HG02981 (cell line): ENCODE data around the gene F12.
"Not testable (repeated sequence)": the region's sequence is repeated elsewhere in the genome, so short reads cannot be mapped to it uniquely, and the experiment has no call there.

Source experiments
- ATAC-seq: cut with Tn5 transposase; IDR thresholded peaks from one replicate; pipeline ENCODE4 v1.9.1; 2021; ENCODE audit warnings: mild to moderate bottlenecking, moderate library complexity; ENCODE audit not compliant: unreplicated experiment

F12 gene

DNA sequence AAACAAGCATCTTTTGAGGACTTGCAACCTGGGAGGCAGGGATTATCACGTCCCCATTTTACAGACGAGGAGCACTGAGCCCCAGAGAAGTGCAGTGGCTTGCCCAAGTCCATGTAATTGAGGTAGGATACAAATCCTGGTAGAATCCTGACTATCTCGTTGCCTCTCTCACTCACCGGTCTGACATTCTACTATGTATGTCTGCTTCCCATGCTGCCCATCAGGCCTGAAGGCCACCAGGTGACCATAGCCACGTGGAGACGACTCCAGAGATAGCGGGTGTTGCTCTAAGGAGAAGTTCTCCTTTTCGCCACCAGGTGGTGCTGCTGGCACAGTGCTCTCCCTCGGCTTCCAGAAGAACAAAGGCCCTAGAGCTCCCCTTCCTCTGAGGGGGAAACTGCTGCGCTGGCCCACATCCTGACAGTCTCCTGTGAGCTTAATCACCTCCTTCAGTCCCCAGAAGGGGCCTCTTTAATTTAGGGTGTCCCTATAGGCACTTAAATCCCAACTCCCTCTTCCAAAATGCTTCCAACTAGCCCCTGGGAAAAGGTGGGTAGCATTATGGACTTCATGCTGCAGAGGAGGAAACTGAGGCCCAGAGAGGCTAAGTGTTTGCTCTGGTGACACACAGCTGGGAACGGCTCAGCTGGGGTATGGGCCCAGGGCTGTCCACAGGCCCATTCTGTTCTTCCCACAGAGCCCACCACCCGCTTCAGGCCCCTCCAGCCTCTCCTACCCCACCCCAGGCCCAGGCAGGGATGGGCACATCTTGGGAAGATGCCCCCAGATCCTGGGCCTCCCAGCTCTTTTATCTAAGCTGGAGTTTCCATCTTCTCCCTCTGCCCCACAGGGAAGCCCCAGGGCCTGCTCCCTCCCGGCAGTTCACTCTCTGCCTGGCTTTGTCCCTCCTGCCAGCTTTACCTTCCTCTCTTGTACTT lies 18.7 kb downstream of the F12 start:
- peak; percentile 68 for ATAC-seq

DNA sequence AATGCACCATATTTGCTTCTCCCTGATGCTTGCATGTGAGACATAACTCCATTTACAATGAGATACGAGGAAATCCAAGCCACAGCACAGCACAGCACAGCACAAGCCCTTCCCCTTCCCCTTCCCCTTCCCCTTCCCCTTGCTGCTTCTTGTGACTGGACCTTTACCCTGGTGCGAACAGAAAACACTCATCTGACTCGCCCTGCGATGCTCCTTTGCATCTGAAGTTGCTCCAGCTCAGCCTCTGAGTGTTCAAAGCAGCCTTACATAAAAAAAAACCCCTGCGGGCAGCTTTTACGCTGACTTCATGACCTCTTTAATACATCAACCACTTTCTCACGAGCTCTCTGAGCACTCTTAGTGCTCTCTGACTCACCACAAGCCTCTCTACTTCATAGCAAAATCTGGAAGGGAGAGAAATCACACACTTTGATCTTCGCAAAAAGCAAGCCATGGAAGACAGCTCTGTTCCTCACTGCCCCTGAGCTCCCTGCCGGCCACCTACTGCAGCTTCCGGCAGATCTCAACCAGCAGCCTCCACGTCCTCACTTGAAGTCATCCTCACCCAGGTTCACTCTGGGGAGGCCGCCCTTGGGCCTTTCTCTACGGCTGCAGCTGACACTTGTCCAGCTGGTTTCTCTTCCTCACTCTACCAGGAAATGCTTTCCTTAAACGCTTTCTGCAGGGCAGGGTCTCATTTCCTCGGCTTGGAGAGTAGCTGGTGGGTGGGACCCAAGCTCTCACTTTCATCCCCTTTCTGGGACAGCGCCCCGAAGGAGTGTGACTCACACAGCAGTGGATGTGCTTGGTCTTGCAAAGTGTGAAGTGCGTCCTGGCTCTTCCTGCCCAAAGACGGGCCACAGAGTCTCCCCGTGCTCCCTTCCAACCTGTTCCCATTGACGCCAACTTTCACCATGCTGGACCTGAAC lies 19.9 kb downstream of the F12 start:
- ATAC-seq: peak; percentile 36

DNA sequence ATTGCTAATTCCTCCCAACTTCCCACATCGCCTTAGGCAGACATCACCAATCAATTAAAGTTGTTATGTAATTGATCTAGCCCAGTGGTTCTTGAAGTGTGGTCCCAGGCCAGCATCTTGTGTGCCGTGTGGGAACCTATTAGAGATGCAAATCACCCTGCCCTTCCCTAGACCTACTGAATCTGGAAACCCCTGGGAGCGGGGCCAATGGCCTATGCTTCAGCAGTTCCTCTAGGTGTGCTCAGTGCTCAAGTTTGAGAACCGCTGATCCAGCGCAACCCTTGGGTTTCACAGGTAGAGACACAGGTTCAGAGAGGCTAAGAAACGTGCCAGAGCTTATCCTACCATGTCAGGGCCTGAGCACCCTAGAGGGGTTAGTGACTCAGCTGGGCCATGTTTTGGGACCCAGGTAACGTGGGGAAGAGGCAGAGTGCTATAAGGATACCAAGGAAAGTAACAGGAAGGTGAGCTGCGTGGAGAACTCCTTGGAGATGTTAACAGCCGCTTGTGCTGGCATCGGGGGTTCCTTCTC lies 20.8 kb downstream of the F12 start:
- ATAC-seq: no peak

DNA sequence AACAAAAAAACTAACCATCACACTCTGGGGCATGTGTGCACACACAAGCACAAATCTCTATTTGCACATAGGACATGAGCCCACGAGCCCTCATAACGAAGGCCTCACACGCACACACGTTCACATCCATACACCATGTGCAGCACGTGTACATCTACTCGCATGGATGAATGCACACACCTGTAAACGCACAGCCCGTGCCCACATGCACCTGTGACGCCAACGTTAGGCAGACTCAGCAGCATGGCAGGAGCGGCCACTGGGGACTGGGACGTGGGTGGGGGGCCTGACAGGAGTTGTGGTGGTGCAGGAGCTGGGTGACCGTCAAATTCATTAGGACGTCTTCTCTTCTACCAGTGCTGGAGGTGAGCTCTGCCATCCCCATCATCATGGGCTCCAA lies 22.0 kb downstream of the F12 start:
- ATAC-seq: no peak

DNA sequence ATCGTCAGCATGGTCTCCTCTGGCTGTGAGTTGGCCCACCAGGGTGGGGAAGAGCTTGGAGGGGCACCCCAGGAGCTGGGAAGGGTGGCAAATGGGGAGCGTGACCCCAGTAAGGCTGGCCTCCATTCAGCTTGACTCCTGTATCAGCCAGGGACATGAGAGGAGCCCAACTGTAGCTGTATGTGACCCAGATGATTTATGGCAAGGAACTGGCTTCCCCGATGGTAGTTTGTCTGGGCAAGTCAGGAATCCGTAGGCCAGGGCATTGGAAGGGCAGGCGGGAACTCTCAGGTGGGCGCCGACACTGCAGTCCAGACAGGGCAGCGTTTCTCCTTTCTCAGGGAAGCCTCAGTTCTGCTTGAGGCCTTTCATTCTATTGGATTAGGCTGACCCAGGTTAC lies 22.8 kb downstream of the F12 start:
- ATAC-seq: no peak

DNA sequence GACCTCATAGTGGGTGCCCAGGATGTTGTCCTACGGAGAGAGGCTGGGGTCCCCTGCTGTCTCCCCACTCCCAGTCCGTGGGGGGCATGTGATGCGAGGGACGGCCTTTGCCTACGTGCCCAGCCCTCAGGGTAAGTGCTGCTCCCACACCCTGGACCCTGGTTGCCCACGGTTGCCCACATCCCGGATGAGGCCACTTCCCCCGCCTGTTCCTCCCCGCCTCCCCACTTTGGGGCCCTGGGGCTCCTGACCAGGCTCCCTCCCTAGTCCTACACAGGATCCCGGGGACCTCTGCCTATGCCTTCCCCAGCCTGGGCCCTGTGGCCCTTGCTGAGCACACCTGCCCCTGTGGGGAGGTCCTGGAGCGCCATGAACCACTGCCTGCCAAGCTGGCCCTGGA lies 23.6 kb downstream of the F12 start:
- no peak for ATAC-seq

DNA sequence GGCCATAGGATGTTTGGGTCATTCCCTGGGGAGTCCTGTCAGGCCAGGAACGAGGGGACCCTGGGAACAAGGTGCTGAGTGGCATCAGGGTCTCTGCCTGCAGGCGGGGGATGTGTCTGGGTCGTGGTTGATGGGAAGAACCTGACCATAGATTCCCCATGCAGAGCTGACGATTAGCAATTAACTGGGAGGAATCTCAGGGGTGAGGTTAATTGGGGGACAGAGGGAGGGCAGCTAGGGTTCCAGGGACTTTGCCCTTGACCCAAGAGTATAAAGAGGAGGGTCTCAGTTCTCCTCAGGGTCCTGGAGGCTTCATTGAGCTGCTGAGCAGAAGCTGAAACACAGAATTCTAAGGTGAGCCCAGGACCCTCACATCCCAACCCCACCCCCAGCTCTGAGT lies 25.2 kb downstream of the F12 start, which contains the start of gene SLC34A1:
TSS of gene SLC34A1 (plus strand) at position 301 of the 400 bp plus-strand sequence. CDS start 1,308 bp downstream, outside the sequence.
- ATAC-seq: no peak

DNA sequence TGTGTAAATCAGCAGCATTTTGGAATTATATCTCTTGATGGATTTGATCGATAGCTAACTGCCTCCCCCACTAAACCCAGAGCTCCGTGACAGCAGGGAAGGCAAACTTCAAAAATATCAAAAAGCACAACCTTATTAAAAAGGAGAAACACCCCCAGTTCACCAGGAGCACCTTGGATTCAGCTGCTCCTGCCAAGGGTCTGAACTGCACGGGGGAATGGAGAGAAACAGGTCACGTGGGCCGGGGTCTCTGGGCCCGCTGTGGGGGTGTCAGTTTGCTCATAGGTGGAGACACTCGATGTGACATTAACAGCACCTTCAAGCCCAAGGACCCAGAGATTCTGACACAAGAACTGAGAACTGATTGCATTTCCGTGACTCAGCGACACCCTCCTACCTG lies 26.2 kb downstream of the F12 start:
- ATAC-seq: no peak

DNA sequence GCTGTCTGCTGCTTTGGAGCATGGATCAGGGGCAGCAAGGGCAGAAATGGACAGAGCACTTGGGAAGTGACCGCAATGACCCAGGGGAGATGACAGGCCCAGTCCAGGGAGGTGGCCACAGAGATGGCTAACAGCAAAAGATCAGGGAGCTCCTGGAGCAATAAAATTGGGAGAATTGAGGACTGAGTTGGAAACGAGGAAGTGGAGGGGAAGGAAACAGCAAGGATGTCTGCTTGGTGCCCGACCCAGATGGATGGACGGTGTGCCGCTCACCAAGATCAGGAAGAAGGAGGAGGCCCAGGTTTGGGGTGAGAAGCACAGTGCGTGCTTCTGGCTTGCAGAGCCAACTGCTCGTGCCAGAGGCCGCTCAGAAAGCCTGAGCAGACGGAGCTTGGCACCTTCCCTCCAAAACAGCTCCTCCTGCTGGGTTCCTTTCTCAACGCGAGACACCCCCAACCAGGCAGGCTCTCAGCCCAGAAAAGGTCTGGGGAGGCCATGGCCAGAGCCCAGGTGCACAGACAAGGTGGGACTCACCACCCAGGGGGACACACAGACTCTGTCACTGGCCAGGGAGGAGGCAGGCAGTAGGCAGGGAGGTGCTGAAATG lies 26.8 kb downstream of the F12 start:
- ATAC-seq: no peak

DNA sequence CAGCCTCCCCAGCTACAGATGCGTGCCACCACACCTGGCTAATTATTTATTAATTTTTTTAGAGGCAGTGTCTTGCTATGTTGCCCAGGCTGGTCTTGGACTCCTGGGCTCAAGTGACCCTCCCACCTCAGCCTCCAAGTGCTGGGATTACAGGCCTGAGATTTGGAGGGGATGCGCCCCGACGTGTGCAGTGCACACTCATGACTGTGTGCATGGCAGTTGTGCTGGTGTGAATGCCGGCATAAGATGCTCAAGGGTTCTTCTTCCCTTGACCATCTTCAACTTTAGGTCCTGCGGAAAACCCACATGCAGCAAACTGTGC lies 28.6 kb downstream of the F12 start:
- no peak for ATAC-seq

DNA sequence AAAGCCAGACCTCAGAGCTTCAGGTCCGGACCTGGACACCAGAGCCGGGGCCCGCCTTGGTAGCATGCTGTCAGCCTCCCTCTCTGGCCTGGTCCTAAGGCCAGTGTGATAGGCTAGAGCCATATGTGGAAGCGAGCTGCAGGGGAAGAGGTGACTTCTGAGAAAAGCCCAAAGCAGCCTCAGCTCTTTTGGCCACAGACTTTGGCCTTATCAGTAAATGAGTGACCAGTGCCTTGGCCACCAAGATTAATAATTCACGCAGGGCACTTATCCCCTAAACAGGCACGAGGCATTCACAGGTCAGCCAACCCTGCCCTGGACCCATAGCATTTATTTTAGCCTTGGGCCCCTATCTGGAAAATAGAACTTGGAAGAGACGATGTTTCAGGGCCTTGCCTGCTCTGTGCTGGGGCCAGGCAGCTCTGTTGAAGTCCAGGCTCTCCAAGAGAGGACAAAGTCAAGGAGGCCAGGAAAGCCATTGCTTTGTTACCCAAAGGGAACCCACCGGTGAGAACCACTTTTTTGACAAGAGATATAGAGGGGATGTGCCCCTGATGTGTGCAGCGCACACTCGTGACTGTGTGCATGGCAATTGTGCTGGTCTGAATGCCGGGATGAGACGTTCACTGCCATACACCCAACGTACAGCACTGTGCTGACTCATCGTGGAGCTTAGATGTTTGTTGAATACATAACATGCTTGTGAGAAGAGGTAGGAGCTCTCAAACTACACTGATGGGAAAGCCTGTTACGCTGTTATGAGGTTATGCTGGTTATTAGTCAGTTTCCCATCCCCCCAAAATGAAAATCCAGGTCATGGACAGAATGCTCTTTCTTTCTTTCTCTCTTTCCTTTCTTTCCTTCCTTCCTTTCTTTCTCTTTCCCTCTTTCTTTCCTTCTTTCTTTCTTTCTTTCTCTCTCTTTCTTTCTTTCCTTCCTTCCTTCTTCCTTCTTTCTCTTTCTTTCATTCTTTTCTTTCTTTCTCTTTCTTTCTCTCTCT lies 30.2 kb downstream of the F12 start:
- peak; percentile 68 for ATAC-seq

DNA sequence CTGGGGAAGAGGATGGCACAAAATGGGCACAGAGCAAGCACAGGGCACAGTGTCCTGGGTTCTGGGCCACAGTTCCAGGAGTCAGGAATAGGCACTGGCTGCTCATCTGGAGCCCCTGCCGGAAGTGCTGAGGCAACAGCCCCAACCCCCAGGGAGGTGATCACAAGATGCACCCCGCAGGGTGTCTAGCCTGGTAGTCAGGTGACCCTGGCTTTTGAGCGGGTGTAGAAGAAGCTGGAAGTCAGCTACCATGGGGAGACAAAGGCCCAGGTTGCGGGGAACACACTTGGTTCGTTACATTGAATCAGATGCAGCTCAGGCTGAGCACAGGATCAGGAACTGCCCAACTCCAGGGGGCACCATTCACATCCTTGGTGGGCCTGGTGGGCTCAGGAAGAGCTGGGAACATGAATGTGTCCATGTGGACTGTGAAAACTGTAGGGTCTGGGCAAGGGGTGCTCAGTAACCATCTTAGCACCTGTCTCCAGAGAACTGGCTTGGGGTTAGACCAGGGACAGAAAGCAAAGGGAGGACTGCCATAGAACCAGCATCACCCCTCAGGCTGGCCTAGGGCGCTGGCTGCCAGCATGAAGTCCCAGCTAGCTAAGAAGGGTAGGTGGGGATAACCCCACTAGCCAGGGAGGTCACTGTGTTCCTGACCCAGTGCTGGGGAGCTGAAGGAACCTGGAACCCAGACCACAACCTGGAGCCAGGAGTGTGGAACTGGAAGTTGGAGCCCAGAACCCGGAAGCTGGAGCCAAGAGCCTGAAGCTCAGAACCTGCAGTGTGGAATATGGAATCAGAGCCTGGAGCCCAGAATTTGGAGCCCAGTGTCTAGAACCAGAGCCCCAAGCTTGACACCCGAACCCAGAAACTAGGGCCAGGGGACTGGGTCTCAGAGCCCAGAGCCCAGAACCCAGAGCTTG lies 31.2 kb downstream of the F12 start:
- no peak for ATAC-seq

DNA sequence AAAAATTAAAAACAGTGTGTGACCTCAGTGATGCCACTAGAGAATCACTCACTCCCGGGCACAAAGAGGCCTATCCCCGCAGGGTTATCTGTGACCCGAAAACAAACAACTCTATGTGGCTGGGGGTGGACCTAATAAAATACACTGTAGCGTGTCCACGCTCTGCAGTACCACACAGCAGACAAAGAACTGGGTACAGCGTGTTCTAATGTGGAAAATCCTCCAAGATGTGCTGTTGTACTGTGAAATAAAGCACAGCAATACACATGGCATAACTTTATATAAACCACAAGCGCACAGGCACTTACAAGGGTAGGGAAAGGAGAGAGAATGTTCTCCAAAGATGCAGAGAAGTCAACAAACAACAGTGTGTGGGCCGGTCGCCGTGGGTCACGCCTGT lies 33.3 kb downstream of the F12 start:
- no peak for ATAC-seq

DNA sequence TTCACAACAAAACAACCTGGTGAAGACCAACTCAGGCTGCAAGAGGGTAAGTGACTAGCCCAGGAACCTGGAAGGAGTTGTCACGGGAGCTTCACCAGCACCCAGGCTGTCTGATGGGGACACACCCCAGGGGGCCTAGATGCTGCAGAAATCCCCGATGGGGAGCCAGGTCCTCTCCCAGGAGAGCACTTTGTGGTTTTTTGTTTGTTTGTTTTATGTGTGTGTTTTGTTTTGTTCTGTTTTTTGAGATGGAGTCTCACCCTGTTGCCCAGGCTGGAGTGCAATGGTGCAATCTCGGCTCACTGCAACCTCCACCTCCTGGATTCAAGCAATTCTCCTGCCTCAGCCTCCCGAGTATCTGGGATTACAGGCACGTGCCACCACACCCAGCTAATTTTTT lies 33.8 kb downstream of the F12 start:
- ATAC-seq: not testable (repeated sequence)

DNA sequence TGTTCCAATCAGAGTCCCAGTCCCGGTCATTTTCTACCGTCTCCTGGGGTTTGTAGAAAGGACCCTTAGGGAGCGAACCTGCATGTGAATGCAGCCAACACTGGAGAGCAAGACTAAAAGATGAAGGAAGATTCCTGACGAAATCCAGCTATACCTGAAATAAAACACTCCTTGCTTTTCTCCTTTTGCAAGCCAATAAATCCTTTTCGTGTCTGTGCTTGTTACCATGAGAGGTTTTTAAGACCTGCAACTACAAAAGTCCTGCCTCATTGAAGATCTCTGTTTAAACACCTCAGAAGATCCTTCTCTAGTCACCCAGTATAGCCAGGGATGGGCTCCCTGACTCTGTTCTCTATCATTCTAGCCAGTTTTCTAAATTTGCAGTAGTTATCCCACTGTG lies 35.2 kb downstream of the F12 start:
- no peak for ATAC-seq

DNA sequence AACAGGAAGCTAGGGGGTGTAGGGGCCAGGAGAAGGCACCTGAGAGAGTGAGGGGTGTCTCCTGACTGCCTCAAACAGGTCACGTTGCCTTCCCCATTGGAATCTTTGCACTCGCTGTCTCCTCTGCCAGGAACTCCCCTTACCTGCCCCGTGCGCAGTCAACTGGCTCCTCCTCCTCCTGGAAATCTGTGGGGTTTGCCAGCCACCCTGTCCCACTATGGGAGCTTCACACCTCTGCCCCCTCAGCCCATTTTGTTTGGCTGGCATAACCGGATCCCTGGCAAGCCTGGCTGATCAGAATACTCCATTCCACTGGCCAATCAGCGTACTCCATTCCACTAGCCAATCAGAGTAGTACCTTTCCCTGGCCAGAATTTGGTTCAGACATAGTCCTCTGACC lies 35.6 kb downstream of the F12 start:
- no peak for ATAC-seq

DNA sequence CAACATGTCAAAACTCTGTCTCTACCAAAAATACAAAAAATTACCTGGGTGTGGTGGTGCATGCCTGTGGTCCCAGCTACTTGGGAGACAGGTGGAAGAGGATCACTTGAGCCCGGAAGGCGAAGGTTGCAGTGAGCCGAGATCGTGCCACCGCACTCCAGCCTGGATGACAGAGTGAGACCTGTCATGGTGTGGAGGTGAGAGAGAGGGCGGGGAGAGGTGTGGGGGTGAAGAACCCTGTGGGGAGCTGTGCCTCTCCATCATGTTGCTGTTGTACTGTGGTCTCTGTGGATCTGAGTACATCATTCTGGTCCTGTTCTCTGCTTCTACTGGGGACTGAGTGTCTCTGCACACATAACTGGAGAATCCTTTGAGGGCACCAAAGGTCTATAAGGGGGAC lies 36.5 kb downstream of the F12 start:
- no peak for ATAC-seq

DNA sequence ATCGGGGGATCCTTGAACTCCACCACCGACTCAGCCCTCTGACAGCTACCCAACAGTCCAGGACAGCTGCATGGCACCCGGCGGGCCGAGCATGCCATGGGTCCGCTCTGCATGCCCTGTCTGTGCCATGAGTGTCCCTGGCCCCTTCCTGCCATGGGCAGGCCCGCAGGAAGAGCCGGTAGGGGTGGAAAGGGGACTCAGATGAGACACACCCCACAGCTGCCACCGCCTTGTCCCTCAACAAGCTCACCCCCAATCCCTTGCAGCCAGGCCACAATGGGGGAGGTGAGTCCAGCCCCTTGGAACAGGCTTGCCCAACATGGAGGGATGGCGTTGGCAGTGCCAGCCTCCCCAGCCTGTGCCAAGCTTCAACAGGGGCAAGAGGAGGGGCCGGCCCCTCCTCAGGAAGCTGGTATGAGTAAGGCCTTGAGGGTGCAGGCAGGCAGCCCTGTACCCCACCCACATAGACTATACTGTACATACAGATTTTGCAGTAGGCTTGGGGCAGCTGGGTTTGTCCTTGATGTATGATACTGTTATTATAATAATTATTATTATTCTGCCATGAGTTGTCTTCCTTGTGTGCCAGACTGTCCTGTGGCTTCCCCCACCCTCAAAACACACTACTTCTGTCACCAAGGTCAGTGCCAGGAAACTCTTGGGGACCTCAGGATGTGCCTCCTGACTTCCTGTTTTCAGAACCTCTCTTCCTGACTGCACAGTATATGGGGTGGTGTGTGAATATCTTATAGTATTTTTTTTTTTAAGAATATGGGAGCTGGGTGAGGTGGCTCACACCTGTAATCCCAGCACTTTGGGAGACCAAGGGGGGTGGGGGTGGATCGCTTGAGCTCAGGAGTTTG lies 37.1 kb downstream of the F12 start:
- ATAC-seq: no peak
